HepG2 (cell line): ENCODE measurements around the gene CAPS. TPM values are rescaled to one million over a fixed set of nuclear protein-coding genes. Genes with fewer than 3 reads are reported as not detected.

Experiments used
- MEIS1 ChIP-seq: sonication (generic); formaldehyde crosslinking; IDR thresholded peaks from 2 replicates; pipeline ENCODE4 v1.9.0; 2021; ENCODE audit warnings: mild to moderate bottlenecking, missing genetic modification reagents, moderate library complexity, borderline replicate concordance
- NAIF1 ChIP-seq: sonication (generic); formaldehyde crosslinking; IDR thresholded peaks from 2 replicates; pipeline ENCODE4 v1.5.0; 2020; ENCODE audit warnings: mild to moderate bottlenecking, missing genetic modification reagents, borderline replicate concordance
- NONO ChIP-seq, 2 experiments: fragments of 450-650 bp in 1 of 2; sonication (generic) in 1 of 2; formaldehyde crosslinking in 1 of 2; IDR thresholded peaks in 1 of 2; conservative IDR thresholded peaks in 1 of 2; 2 replicates each; pipeline versions ENCODE4 v1.6.1 to v1.8.0; 2017 to 2022; ENCODE audit warnings: mild to moderate bottlenecking in 1 of 2, missing genetic modification reagents in 1 of 2, moderate library complexity in 1 of 2
- NR2C2 ChIP-seq: sonication (generic); formaldehyde crosslinking; IDR thresholded peaks from 2 replicates; pipeline ENCODE4 v1.4.0; 2020; ENCODE audit warnings: missing genetic modification reagents, mild to moderate bottlenecking, moderate library complexity, borderline replicate concordance
- POLR2AphosphoS2 ChIP-seq: IDR thresholded peaks from 2 replicates; pipeline ENCODE4 v1.6.1; 2011; ENCODE audit warnings: low read depth, low read length, improper control_type of control experiment
- SMC3 ChIP-seq: IDR thresholded peaks from 2 replicates; pipeline ENCODE4 v1.6.1; 2011; ENCODE audit warnings: low read length, improper control_type of control experiment
- ZBTB46 ChIP-seq: sonication (generic); formaldehyde crosslinking; IDR thresholded peaks from 2 replicates; pipeline ENCODE4 v1.4.0; 2020; ENCODE audit warnings: mild to moderate bottlenecking, missing genetic modification reagents, borderline replicate concordance
- ZNF124 ChIP-seq: sonication (generic); formaldehyde crosslinking; IDR thresholded peaks from 2 replicates; pipeline ENCODE4 v1.4.0; 2020; ENCODE audit warnings: missing genetic modification reagents
- ZNF30 ChIP-seq: sonication (generic); formaldehyde crosslinking; IDR thresholded peaks from 2 replicates; pipeline ENCODE4 v1.5.0; 2020; ENCODE audit warnings: mild to moderate bottlenecking, missing genetic modification reagents
- ZNF441 ChIP-seq: sonication (generic); formaldehyde crosslinking; IDR thresholded peaks from 2 replicates; pipeline ENCODE4 v1.7.0; 2021; ENCODE audit warnings: missing genetic modification reagents, borderline replicate concordance
- ZNF512B ChIP-seq: sonication (generic); formaldehyde crosslinking; IDR thresholded peaks from 2 replicates; pipeline ENCODE4 v1.5.1; 2020; ENCODE audit warnings: missing genetic modification reagents, mild to moderate bottlenecking, borderline replicate concordance
- polyA plus RNA-seq, 8 experiments: library from polyadenylated mRNA; depleted of rRNA in 3 of 8; stranded (reverse) in 7 of 8; unstranded in 1 of 8; fragments of >200 nt; fragmentation: Illumina TruSeq in 4 of 8; extraction: Trizol in 4 of 8; gene quantifications; 2 replicates each; pipeline versions ENCODE4 v1.2.1 to v1.2.3, GENCODE V29; 2011 to 2016; ENCODE audit warnings: low read depth in 4 of 8, missing spikeins in 1 of 8, mixed read lengths in 1 of 8; ENCODE audit not compliant: insufficient read depth in 1 of 8
- total RNA-seq, 5 experiments: library from RNA; depleted of rRNA; stranded (reverse); fragments of >200 nt; fragmentation: Illumina TruSeq; extraction: Trizol; gene quantifications; 2 replicates each; pipeline ENCODE4 v1.2.3, GENCODE V29; 2016; ENCODE audit warnings: low read depth in 1 of 5
- TF ChIP-seq, protein P1 (sequence below): sonication (generic); formaldehyde crosslinking; conservative IDR thresholded peaks from 2 replicates; pipeline ENCODE4 v1.8.0; 2022; ENCODE audit warnings: mild to moderate bottlenecking, moderate library complexity, missing genetic modification reagents
- TF ChIP-seq, protein P2 (sequence below): sonication (generic); formaldehyde crosslinking; IDR thresholded peaks from 2 replicates; pipeline ENCODE4 v1.8.1; 2022; ENCODE audit warnings: low read depth, mild to moderate bottlenecking, missing genetic modification reagents
- TF ChIP-seq, protein P3 (sequence below): IDR thresholded peaks from 2 replicates; pipeline ENCODE4 v1.6.1; 2016; ENCODE audit warnings: missing genetic modification reagents, missing compliant biosample characterization
- TF ChIP-seq, protein P4 (sequence below): sonication (generic); formaldehyde crosslinking; IDR thresholded peaks from 2 replicates; pipeline ENCODE4 v1.5.1; 2020; ENCODE audit warnings: missing genetic modification reagents, mild to moderate bottlenecking, borderline replicate concordance
- TF ChIP-seq, protein P5 (sequence below), 2 experiments: fragments of 450-650 bp in 1 of 2; sonication (generic) in 1 of 2; formaldehyde crosslinking; IDR thresholded peaks; 2 replicates each; pipeline versions ENCODE4 v1.5.0 to v1.8.0; 2020 to 2022; ENCODE audit warnings: mild to moderate bottlenecking in 1 of 2, missing genetic modification reagents in 1 of 2

CAPS gene
- total and polyA plus RNA-seq, 2 of the 13 experiments (the other 11 are each of a cell fraction or from before 2014, with no cell fraction given), result 3.1 TPM

DNA sequence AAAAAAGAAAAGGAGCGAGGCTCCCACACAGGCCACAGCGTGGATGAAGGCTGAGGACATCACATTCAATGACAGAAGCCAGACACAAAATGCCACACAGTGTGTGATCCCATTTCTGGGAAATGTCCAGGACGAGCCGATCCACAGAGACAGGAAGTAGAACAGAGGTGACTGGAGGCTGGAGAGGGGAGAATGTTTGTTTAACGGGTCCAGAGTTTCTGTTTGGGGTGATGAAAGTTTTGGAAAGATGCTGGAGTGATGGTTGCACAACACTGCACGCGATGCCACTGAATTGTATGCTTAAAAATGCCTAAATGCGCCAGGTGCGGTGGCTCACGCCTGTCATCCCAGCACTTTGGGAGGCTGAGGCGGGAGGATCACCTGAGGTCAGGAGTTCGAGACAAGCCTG lies 43.1 kb upstream of the CAPS start (continued):
- TF ChIP-seq, protein P1, sequence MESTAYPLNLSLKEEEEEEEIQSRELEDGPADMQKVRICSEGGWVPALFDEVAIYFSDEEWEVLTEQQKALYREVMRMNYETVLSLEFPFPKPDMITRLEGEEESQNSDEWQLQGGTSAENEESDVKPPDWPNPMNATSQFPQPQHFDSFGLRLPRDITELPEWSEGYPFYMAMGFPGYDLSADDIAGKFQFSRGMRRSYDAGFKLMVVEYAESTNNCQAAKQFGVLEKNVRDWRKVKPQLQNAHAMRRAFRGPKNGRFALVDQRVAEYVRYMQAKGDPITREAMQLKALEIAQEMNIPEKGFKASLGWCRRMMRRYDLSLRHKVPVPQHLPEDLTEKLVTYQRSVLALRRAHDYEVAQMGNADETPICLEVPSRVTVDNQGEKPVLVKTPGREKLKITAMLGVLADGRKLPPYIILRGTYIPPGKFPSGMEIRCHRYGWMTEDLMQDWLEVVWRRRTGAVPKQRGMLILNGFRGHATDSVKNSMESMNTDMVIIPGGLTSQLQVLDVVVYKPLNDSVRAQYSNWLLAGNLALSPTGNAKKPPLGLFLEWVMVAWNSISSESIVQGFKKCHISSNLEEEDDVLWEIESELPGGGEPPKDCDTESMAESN (CRISPR knock-in tag), result peak; percentile 72; the same call in 1 of the 2 replicates
- TF ChIP-seq SMC3 (peak; percentile 32; the same call in 1 of the 2 replicates), NAIF1 (CRISPR knock-in tag) (no peak), ZNF441 (CRISPR knock-in tag) (peak; percentile 74; the same call in 1 of the 2 replicates), NR2C2 (peak; percentile 84), ZNF124 (CRISPR knock-in tag) (peak; percentile 94), ZNF512B (CRISPR knock-in tag) (0 out of 2 replicates have a peak, but pooled peaks have one; percentile 44), NONO (IDR thresholded peaks at IDR 0.05) (no peak), NONO (CRISPR knock-in tag; conservative IDR thresholded peaks at IDR 0.05) (peak; percentile 87), ZBTB46 (no peak; the same call in 1 of the 2 replicates), POLR2AphosphoS2 (no peak), MEIS1 (peak; percentile 82; the same call in 1 of the 2 replicates), ZNF30 (CRISPR knock-in tag) (no peak)
- TF ChIP-seq, protein P2, sequence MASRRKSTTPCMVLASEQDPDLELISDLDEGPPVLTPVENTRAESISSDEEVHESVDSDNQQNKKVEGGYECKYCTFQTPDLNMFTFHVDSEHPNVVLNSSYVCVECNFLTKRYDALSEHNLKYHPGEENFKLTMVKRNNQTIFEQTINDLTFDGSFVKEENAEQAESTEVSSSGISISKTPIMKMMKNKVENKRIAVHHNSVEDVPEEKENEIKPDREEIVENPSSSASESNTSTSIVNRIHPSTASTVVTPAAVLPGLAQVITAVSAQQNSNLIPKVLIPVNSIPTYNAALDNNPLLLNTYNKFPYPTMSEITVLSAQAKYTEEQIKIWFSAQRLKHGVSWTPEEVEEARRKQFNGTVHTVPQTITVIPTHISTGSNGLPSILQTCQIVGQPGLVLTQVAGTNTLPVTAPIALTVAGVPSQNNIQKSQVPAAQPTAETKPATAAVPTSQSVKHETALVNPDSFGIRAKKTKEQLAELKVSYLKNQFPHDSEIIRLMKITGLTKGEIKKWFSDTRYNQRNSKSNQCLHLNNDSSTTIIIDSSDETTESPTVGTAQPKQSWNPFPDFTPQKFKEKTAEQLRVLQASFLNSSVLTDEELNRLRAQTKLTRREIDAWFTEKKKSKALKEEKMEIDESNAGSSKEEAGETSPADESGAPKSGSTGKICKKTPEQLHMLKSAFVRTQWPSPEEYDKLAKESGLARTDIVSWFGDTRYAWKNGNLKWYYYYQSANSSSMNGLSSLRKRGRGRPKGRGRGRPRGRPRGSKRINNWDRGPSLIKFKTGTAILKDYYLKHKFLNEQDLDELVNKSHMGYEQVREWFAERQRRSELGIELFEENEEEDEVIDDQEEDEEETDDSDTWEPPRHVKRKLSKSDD (CRISPR knock-in tag), result peak; percentile 81; the same call in 1 of the 2 replicates
- TF ChIP-seq, protein P3, sequence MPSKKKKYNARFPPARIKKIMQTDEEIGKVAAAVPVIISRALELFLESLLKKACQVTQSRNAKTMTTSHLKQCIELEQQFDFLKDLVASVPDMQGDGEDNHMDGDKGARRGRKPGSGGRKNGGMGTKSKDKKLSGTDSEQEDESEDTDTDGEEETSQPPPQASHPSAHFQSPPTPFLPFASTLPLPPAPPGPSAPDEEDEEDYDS, result peak; percentile 51; the same call in 1 of the 2 replicates
- TF ChIP-seq, protein P4, sequence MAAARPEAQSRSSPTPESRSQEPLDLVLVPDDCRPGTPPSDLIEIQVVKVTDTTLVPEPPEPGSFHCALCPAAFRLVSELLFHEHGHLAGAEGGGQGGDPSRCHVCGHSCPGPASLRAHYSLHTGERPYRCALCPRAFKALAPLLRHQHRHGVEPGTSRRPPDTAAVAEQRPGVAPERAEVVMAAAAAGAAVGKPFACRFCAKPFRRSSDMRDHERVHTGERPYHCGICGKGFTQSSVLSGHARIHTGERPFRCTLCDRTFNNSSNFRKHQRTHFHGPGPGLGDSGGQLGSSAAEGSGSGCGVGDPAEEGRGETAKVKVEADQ, result peak; percentile 84
- TF ChIP-seq, protein P5, sequence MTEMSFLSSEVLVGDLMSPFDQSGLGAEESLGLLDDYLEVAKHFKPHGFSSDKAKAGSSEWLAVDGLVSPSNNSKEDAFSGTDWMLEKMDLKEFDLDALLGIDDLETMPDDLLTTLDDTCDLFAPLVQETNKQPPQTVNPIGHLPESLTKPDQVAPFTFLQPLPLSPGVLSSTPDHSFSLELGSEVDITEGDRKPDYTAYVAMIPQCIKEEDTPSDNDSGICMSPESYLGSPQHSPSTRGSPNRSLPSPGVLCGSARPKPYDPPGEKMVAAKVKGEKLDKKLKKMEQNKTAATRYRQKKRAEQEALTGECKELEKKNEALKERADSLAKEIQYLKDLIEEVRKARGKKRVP (CRISPR knock-in tag; IDR thresholded peaks at IDR 0.05), result peak; percentile 47 to 100; a peak in 3 of 4 replicates
